ENCODE data around the gene AOPEP.

- no peak for TF ChIP-seq CTCF (conservative IDR thresholded peaks at IDR 0.05 in 1 of 2, IDR thresholded peaks at IDR 0.05 in 1 of 2; ENCODE audit: extremely low read depth in 1 of 2, insufficient read depth in 1 of 2, low read depth in 1 of 2, low read length in 2 of 2)
- TF ChIP-seq EZH2 (IDR thresholded peaks at IDR 0.05; ENCODE audit: borderline replicate concordance, low read length) = no peak
Observed at GRCh38 chr9:94840738-94841137, 114.2 kb downstream of the AOPEP start.

Measured in mammary epithelial cell (primary cell).